GM19372 (cell line): Measurements from ENCODE around the gene ZNF695.
A peak's percentile ranks its signal among the peaks of the same experiment; 100 is the strongest.

ENCODE experiments used
- ATAC-seq: cut with Tn5 transposase; IDR thresholded peaks from one replicate; pipeline ENCODE4 v1.9.1; 2021; ENCODE audit warnings: mild to moderate bottlenecking, low read depth, moderate library complexity; ENCODE audit not compliant: unreplicated experiment

The ZNF695 gene

DNA sequence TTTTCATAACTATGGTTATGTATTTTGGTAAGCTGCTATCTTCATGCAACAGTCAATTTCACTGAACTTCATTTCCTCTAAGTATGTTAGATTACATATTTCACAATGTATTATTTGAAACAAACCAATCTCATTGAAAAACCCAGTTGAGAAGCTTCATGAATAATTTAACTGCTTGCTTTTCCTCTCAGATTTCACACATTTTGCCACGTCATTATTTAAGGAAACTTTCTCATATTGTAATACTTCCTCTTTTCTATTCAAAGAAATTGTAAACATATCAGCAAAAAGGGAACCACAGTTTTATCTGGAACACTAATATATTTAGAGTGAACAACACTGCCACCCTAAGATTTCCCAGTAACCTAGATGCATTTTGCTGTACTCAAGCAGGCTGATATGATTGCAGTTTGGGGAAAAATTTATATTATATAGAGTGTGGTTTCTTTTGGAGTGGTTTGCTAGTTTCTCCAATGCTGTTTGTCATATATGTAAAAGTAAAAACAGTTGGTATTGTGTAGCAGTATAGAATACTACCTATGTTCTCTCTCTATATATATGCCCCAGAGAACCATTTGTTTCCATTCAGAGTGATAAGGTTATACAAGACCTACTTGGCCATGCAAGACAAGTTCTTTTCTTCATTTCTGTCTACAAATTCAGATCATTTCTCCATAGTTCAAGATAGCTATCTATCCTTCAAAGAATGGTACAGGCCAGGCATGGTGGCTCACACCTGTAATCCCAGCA lies 47.7 kb downstream of the ZNF695 start:
- peak; percentile 53 for ATAC-seq

DNA sequence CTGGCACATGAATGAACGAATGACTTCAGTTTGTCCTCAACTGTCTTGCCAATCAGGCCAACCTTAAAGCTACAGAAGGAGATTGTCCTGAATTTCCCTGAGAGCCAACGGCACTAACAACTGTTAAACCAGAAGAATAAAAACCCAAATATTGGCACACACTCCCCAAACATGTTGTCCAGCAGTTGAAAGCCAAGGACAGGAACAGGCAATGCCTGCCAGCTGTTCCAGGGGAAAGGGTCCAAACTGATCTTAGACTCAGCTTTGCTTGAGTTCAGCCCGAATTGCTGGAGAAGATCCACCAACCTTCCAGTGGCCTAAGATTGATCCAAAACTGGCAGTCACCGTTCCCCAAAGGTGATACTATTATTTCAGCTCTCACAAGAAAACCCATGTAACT lies 53.7 kb downstream of the ZNF695 start:
- no peak for ATAC-seq

GRCh38 chr1:246951413-246951812 lies 56.4 kb downstream of the ZNF695 start:
- no peak for ATAC-seq

DNA sequence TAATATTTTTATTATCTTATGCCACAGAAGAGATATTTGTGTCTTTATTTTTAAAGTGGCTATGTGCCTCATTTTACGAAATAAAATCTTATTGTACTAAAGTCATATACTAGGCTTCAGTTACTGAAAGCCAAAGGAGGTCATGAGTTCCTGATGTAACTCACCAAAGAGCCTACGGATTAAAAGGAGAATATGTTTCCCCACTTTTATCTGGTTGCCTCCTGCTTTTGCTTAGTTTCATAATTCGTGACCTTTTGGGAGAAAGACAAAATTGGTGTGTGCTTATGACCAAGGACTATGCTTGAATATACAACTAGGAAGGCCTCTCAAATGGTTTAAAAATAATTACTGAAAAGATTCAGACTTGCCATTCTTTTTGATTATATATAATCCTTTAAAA lies 57.9 kb downstream of the ZNF695 start:
- ATAC-seq: no peak

DNA sequence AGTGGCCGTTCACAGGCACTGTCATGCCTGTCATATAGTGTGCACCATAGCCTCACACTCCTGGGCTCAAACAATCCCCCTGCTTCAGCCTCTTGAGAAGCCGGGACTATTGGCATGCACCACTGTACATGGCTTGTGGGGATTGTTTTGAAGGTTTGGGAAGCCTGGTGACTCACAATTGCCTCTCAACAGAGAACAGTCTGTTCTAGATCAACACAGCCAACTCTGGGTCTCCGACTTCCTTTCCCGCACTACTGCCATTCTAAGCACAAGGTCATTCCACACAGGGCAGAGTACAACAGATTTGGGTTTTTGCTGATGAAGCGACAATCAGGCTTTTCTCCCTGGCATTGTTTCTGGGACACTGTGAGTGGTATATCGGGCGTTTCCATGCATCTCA lies 60.6 kb downstream of the ZNF695 start:
- no peak for ATAC-seq

- no peak for ATAC-seq
These were observed 61.5 kb downstream of the ZNF695 start for GRCh38 chr1:246946366-246946765.
